ENCODE data around the gene SALL3.
"Not testable (repeated sequence)": the region's sequence is repeated elsewhere in the genome, so short reads cannot be mapped to it uniquely, and the experiment has no call there.

SALL3 gene

GRCh38 chr18:78979730-78980278 is at the start of gene SALL3:
TSS of gene SALL3 (plus strand) at chr18:78979818. CDS start at chr18:78980275, 457 bp downstream.
- DNase-seq: peak; percentile 81

DNA sequence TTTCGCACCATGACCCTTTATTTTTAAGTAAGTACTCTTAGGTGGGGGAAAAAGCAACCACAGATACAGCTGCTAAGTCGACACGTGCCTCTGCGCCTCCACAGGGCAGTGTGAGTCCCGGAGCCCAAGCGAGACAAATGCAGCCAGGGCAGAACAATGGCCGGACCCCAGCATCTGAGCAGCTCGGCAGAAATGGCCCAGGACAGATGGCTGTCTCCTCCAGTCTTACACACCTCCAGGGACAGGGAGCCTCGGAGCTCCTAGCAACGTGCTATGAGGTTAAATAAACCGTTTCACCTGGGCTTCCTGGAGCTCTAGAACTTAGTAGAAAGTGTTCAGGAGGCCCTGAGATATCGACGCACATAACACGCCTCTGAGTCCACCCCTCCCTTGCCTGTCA is 47.3 kb upstream of the SALL3 start:
- DNase-seq: no peak

GRCh38 chr18:78934003-78934402 is 45.6 kb upstream of the SALL3 start:
- DNase-seq: no peak

DNA sequence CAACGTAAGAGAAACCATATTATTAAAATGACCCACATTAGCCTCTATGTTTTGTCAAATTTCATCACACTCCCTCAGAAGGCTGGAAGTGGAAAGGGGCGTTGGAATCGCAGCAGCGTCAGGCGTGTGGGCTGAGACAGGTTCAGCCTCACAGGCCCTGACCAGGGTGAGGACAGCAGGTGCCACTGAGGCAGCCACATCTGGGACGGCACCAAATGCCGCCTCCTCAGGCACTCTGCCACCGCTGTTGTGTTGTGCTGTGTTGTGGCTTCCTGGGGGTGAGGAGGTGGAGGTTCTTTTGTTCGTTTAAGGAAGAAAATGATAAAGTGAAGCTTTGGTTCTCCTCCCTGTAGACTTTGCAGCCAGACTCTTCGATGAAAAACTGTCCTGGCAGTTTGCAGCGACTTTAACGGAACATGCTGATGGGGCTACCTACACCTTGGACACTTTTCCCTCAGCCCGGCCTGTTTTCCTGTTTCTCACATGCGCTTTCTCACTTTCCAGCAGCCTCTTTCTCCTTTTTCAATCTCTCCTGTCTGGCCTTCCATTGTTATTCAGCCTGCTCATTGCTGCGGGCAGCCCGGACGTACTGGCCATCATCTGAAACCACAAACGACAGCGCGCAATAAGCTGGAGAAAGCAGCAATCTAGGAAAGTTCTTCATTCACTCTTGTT is 44.9 kb upstream of the SALL3 start:
- DNase-seq: no peak

DNA sequence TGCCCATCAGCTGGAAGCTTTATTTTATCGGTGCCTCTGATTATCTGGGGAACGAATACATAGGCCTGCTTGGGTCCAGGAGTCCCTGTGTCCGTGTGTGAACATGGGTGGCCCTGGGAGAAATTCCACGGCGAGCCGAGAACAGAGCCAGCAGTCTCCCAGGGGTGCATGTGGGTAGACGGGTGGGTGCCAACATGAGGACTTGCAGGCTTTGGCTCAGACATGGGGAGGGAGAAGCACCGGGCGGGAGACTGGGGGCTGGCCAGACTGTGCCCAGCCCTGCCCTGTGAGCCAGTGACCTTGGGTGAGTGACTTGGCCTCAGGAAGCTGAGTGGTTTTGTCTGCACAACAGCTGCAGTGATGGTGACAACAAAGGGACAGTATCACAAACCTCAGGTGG is 44.2 kb upstream of the SALL3 start:
- no peak for DNase-seq

GRCh38 chr18:78936251-78937005 is 43.2 kb upstream of the SALL3 start:
- DNase-seq: no peak

GRCh38 chr18:78937166-78937565 is 42.5 kb upstream of the SALL3 start:
- DNase-seq: no peak

GRCh38 chr18:78939105-78939504 is 40.5 kb upstream of the SALL3 start:
- no peak for DNase-seq

DNA sequence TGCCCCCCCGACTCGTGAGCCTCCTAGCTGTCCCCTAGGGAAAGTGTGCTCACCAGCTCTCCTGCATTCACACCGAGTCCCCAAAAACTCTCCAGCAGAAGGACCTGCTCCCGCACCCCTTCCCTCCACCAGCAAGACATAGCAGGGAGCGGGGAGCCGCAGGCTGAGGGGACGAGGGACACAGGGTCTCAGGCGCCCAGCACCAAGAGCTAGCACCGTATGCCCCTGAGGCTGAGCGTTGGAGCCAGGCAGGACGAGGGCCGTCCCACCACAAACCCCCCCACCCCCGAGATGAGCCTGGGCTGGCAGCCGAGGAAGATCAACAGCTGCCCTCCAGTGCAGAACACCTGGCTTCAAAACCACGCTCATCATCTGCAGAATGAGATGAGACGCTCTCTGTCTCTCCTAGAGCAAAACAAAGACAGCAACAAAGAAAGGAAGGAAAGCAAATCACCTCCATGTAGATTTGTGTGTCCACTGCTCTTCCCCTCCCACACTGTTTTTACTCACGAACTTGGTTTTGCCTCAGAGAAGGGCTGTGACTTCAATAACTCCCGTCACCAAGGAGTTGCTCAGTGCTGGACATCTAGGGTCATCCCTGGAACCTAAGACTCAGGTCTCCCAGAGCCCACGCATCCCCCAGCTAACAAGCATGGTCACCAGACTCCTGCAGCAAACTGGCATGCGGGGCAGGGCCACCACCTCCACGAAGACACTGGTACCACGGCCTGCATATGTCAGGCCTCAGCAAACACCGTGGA is 39.7 kb upstream of the SALL3 start:
- no peak for DNase-seq

DNA sequence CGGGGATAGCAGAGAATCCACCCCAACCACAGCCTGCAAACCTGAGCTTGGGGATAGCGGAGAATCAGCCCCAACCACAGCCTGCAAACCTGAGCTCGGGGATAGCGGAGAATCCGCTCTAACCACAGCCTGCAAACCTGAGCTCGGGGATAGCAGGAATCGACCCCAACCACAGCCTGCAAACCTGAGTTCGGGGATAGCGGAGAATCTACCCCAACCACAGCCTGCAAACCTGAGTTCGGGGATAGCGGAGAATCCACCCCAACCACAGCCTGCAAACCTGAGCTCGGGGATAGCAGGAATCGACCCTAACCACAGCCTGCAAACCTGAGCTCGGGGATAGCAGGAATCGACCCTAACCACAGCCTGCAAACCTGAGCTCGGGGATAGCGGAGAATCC is 37.4 kb upstream of the SALL3 start:
- not testable (repeated sequence) for DNase-seq

GRCh38 chr18:78945628-78946027 is 34.0 kb upstream of the SALL3 start:
- DNase-seq: no peak

- no peak for DNase-seq
Measured at GRCh38 chr18:78947291-78947690, 32.3 kb upstream of the SALL3 start.

DNA sequence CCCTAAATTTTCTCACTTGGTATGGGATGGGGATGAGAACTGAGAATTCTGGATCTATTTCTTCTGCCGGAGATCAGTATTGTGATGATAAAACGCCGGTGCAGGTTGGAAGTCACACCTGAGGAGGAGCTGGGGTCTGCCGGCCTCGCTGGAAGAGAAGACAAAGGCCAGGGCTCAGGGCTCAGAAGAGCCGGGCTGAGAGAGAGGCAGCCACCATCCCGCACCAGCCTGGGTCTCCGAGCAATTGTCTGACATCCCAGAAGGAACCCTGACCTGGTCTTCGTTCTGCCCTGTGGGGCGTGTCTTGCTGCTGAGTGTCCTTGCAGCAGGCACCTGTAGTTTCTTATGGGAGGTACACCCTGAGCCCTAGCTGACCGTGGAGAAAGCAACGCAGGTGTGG is 31.4 kb upstream of the SALL3 start:
- DNase-seq: no peak

GRCh38 chr18:78948707-78949106 is 30.9 kb upstream of the SALL3 start:
- no peak for DNase-seq

DNA sequence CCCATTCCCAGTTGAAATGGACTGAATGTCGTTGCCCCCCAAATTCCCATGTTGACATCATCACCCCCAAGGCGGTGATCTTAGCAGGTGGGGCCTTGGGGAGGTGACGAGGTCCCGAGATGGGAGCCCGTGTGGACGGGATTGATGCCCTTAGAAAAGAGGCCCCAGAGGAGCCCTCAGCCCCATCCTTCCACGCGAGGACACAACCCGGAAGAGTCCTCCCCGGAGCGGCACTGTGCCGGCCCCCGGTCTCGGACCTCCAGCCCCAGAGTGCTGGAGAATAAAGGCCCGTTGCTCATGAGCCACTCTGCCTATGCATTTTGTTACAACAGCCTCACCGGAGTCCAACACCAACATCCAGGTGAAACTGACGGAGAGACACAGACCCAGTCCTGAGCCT is 30.4 kb upstream of the SALL3 start:
- no peak for DNase-seq

GRCh38 chr18:78950386-78950785 is 29.2 kb upstream of the SALL3 start:
- DNase-seq: no peak

DNA sequence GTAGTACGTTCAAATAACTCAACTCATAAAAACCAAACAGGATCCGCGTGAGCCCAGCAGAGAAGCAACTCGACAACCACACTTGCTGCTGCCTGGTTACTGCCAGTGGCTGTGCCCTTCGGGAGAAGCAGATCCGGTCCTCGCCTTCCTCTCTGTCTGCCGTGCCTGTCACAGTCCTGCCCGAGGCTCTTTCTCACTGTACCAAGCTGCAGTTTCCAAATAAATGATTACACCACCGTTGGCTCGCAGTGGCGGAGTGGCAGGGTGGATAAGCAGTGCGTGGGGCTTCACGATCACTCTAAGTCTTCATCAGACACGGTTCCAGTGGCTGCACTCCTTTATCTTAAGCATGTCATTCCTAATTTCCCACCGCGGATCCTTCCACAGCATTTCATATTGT is 26.1 kb upstream of the SALL3 start:
- no peak for DNase-seq

DNA sequence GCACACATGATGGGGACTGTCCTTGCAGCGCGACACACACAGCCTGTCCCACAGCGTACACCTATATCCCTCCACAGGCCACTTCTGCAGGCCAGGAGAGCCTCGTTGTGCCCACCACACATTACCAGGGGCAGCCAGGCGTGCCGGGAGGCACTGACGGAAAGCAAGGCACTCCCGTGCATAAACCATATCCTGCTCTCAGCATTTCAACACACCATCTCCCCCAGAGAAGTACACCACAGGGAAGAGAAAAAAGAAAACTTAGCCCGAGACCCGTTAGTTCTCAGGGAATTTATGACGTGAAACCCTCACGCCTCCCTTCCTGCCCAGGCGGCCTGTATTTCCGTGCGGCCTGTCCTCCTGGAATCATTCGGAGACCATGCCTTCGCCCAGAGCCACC is 24.6 kb upstream of the SALL3 start:
- no peak for DNase-seq

- no peak for DNase-seq
Measured at GRCh38 chr18:78957140-78957539, 22.5 kb upstream of the SALL3 start.

DNA sequence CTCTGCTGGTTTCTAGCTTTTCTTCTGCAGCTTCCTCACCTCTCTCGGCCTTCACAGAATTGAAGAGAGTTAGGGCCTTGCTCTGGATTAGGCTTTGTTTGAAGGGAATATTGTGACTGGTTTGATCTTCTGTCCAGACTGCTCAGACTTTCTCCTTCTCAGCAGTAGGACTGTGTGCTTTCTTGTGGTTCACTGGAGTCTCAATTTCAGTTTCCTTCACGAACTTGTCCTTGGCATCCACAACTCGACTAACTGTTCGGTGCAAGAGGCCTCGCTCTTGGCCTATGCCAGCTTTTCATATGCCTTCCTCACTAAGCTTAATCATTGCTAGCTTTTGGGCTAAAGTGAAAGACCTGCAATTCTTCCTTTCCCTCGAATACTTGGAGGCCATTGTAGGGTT is 18.9 kb upstream of the SALL3 start:
- DNase-seq: no peak

GRCh38 chr18:78962098-78962497 is 17.5 kb upstream of the SALL3 start:
- DNase-seq: no peak

- DNase-seq: not testable (repeated sequence)
Measured at GRCh38 chr18:78964727-78965126, 14.9 kb upstream of the SALL3 start.

DNA sequence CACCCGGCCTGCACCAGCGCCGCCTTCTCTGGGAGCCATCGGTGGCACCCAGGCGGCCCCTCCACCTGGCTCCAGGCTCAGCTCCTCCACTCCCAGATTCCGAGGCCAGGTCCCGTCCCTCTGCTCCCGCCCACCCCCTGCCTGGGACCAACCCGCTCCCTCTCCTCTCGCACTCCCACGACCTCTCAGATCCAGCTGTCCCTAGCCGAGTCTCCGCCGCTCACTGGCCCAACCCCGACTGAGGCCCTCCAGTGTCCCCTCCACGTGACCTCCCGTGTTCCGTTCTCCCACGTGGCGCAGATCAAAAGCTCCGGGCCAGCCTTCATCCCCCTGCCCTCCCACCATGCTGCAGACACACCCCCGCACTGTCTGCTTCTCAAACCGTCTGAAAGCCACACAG is 14.4 kb upstream of the SALL3 start:
- DNase-seq: no peak

Data from NCI-H1436 (cell line).